LNCaP clone FGC (cell line): ENCODE results near the gene LCN9.

Experiments used
- DNase-seq: peaks from one replicate; pipeline ENCODE4 v3.0.0-alpha.2; 2011; ENCODE audit warnings: low read depth
- H3K4me3 ChIP-seq: 2 replicates; pipeline ENCODE4 v1.5.1; 2011; ENCODE audit warnings: mild to moderate bottlenecking, low read depth, low read length, control low read depth
- CTCF ChIP-seq: IDR thresholded peaks from 2 replicates; pipeline ENCODE4 v1.5.1; 2012; ENCODE audit warnings: mild to moderate bottlenecking; ENCODE audit not compliant: control insufficient read depth, insufficient read depth; ENCODE audit errors: extremely low read depth

The LCN9 gene

GRCh38 chr9:135683401-135684034 is 20.4 kb downstream of the LCN9 start:
- TF ChIP-seq CTCF: no peak
- no peak for DNase-seq
- no peak overlapping the region for H3K4me3 ChIP-seq

- no peak overlapping the region for H3K4me3 ChIP-seq
- DNase-seq: no peak
- no peak for TF ChIP-seq CTCF
Observed at GRCh38 chr9:135684691-135685090, 21.6 kb downstream of the LCN9 start.

GRCh38 chr9:135687216-135687615 is 24.1 kb downstream of the LCN9 start:
- no peak for DNase-seq
- TF ChIP-seq CTCF: no peak
- no peak overlapping the region for H3K4me3 ChIP-seq

- TF ChIP-seq CTCF: no peak
- H3K4me3 ChIP-seq: no peak overlapping the region
Observed at GRCh38 chr9:135689011-135689410, 25.9 kb downstream of the LCN9 start.

GRCh38 chr9:135690836-135691570 is 27.9 kb downstream of the LCN9 start:
- DNase-seq: no peak
- TF ChIP-seq CTCF: no peak
- no peak overlapping the region for H3K4me3 ChIP-seq

More at GRCh38 chr9:135689011-135689410, 25.9 kb downstream of the LCN9 start:
- DNase-seq: no peak

GRCh38 chr9:135692410-135692809 is 29.3 kb downstream of the LCN9 start:
- no peak overlapping the region for H3K4me3 ChIP-seq
- DNase-seq: no peak
- TF ChIP-seq CTCF: no peak
